Neutrophil (primary cell): ENCODE data around the gene SASH1.

Experiments
- H3K27ac ChIP-seq: fragments of 200-600 bp; sonication (generic); 2 replicates; pipeline ENCODE4 v1.5.1; 2016; ENCODE audit warnings: mild to moderate bottlenecking, moderate library complexity
- H3K27me3 ChIP-seq: fragments of 200-600 bp; sonication (generic); 2 replicates; pipeline ENCODE4 v1.6.0; 2016; ENCODE audit warnings: mild to moderate bottlenecking
- H3K36me3 ChIP-seq: fragments of 200-600 bp; sonication (generic); 2 replicates; pipeline ENCODE4 v1.5.1; 2017
- H3K4me1 ChIP-seq, 2 experiments: fragments of 200-600 bp in 1 of 2; sonication (generic) in 1 of 2; 1 replicate in 1 of 2; 2 replicates in 1 of 2; pipeline versions ENCODE4 v1.5.1 to v1.6.1; 2013 to 2016; ENCODE audit warnings: low read depth in 1 of 2, low read length in 1 of 2, mild to moderate bottlenecking in 1 of 2, moderate library complexity in 1 of 2; ENCODE audit not compliant: control insufficient read depth in 1 of 2, insufficient read depth in 1 of 2
- H3K4me3 ChIP-seq, 2 experiments: fragments of 200-600 bp in 1 of 2; sonication (generic) in 1 of 2; 1 replicate in 1 of 2; 2 replicates in 1 of 2; pipeline ENCODE4 v1.5.1; 2013 to 2016; ENCODE audit warnings: low read depth in 1 of 2, low read length in 1 of 2, mild to moderate bottlenecking in 1 of 2, moderate library complexity in 1 of 2
- H3K9me3 ChIP-seq: fragments of 200-600 bp; sonication (generic); 2 replicates; pipeline ENCODE4 v1.5.1; 2016
- TF ChIP-seq, protein P1 (sequence below): fragments of 200-600 bp; sonication (generic); IDR thresholded peaks from 2 replicates; pipeline ENCODE4 v1.5.1; 2016; ENCODE audit warnings: antibody characterized with exemption

SASH1 gene

GRCh38 chr6:148329596-148330381, 12.8 kb upstream of the SASH1 start:
- no peak overlapping the region for H3K27ac ChIP-seq
- TF ChIP-seq, protein P1, sequence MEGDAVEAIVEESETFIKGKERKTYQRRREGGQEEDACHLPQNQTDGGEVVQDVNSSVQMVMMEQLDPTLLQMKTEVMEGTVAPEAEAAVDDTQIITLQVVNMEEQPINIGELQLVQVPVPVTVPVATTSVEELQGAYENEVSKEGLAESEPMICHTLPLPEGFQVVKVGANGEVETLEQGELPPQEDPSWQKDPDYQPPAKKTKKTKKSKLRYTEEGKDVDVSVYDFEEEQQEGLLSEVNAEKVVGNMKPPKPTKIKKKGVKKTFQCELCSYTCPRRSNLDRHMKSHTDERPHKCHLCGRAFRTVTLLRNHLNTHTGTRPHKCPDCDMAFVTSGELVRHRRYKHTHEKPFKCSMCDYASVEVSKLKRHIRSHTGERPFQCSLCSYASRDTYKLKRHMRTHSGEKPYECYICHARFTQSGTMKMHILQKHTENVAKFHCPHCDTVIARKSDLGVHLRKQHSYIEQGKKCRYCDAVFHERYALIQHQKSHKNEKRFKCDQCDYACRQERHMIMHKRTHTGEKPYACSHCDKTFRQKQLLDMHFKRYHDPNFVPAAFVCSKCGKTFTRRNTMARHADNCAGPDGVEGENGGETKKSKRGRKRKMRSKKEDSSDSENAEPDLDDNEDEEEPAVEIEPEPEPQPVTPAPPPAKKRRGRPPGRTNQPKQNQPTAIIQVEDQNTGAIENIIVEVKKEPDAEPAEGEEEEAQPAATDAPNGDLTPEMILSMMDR, result no peak
- H3K4me1 ChIP-seq, result no peaks in the 10 kb centered on the region
- H3K9me3 ChIP-seq, result no peaks in the 10 kb centered on the region
- peaks cover 17% of the 10 kb centered on the region for H3K27me3 ChIP-seq
- H3K36me3 ChIP-seq, result no peaks in the 10 kb centered on the region
- no peak overlapping the region for H3K4me3 ChIP-seq

DNA sequence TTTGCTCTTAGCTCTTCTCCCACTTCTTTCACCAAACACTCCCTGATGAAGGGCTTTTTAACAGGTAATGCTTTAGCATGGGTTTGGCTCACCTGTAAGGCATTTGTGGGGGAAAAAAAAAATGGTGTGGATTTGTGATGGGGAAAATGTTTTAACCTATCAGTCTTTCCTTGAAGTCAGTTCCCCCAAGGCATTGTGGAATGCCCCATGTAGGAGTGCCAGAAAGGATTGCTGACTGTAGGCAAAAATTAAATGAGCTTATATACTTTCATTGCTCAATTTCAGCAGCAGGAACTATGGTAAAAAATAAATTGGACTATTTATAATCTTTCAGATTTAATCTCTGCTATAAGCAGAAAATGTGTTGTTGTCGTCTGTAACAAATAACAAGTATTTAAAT, 10.6 kb upstream of the SASH1 start:
- Histone ChIP-seq H3K27ac (no peak overlapping the region), H3K27me3 (peaks cover 17% of the 10 kb centered on the region), H3K4me1 (no peaks in the 10 kb centered on the region), H3K9me3 (no peaks in the 10 kb centered on the region), H3K4me3 (no peak overlapping the region), H3K36me3 (no peaks in the 10 kb centered on the region)
- TF ChIP-seq, protein P1, result no peak

- Histone ChIP-seq H3K36me3 (no peaks in the 10 kb centered on the region), H3K27me3 (peaks cover 25% of the 10 kb centered on the region), H3K4me3 (no peak overlapping the region), H3K9me3 (no peaks in the 10 kb centered on the region), H3K27ac (no peak overlapping the region), H3K4me1 (no peaks in the 10 kb centered on the region)
- TF ChIP-seq, protein P1, result no peak
These were observed 5.7 kb upstream of the SASH1 start for GRCh38 chr6:148336901-148337300.

DNA sequence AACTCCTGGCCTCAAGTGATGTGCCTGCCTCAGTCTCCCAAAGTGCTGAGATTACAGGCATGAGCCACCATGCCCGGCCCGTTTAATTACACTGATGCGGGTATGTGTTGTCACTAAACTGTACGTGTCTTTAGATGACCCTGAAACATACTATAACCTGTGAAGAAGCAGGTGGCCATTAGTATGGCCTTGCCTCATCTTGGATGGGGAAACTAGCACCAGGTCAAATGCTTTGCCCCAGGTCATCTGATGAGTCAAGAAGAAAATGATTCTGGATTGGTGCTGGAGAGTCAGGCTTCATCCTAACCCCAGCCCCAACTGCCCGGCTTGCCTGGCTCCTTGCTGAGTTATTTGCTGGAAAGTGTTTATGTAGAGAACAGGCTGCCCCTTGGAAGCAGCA, 2.9 kb upstream of the SASH1 start:
- no peaks in the 10 kb centered on the region for H3K4me1 ChIP-seq
- no peak overlapping the region for H3K27ac ChIP-seq
- H3K9me3 ChIP-seq, result no peaks in the 10 kb centered on the region
- H3K27me3 ChIP-seq, result peaks cover 54% of the 10 kb centered on the region
- H3K36me3 ChIP-seq, result no peaks in the 10 kb centered on the region
- TF ChIP-seq, protein P1, result no peak
- no peak overlapping the region for H3K4me3 ChIP-seq

DNA sequence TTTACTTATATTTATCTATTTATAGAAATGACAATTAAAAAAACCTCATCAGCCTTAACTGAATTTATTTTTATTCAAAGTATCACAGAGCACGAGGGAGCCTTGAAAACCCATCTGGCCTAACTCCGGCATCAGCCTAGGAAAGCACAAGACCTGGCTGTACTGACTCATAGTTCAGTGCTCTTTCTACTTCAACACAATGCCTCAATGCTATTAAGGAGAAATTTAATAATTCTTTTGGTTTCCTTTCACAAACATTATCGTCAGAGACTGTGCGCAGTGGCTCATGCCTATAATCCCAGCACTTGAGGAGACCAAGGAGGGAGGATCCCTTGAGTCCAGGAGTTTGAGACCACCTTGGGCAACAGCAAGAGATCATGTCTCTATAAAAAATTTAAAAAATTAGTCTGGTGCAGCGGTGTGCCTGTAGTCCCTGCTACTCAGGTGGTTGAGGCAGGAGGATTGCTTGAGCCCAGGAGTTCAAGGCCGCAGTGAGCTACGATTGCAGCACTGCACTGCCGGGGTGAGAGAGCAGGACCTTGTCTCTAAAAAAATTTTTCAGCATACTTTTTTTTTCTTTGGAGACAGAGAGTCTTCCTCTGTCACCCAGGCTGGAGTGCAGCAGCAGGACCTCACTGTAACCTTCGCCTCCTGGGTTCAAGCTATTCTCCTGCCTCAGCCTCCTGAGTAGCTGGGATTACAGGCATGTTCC, 1.9 kb upstream of the SASH1 start:
- Histone ChIP-seq H3K27me3 (peaks cover 63% of the 10 kb centered on the region), H3K36me3 (no peaks in the 10 kb centered on the region), H3K9me3 (no peaks in the 10 kb centered on the region), H3K4me3 (no peak overlapping the region), H3K4me1 (no peaks in the 10 kb centered on the region), H3K27ac (no peak overlapping the region)
- TF ChIP-seq, protein P1, result no peak
